B cell (primary cell): ENCODE measurements around the gene PSME1. TPM values are rescaled to one million over a fixed set of nuclear protein-coding genes. Genes with fewer than 3 reads are reported as not detected.

Source experiments
- ATAC-seq: fragments of 200-7000 bp; cut with Tn5 transposase; one replicate; pipeline ENCODE4 v1.10.0; 2021; ENCODE audit warnings: low read depth, mild to moderate bottlenecking, moderate number of reproducible peaks, moderate library complexity
- CTCF ChIA-PET: fragments of 350-600 bp; sonication (Branson Sonifier 250); formaldehyde crosslinking; loops from one replicate; lab custom pipeline; 2021; ENCODE audit warnings: antibody characterized with exemption, inconsistent platforms; lab: Charles Lee
- POLR2A ChIA-PET: fragments of 350-600 bp; sonication (Branson Sonifier 250); formaldehyde crosslinking; loops from one replicate; lab custom pipeline; 2021; ENCODE audit warnings: antibody characterized with exemption; lab: Charles Lee
- DNase-seq: peaks from one replicate; pipeline ENCODE4 v3.0.0; 2013
- H2AFZ ChIP-seq: 2 replicates; pipeline ENCODE4 v1.6.1; 2012; ENCODE audit warnings: mild to moderate bottlenecking, low read depth, low read length; ENCODE audit not compliant: insufficient read depth, poor library complexity, severe bottlenecking
- H3K27ac ChIP-seq, 2 donors: 1 replicate in 1 of 2; 2 replicates in 1 of 2; pipeline ENCODE4 v1.5.1; 2012 to 2013; ENCODE audit warnings: low read length in 2 of 2, mild to moderate bottlenecking in 2 of 2, moderate library complexity in 1 of 2
- H3K27me3 ChIP-seq, 4 experiments: fragments of 200-600 bp in 1 of 4; sonication (generic) in 1 of 4; replicated peaks in 1 of 4; 1 replicate in 2 of 4; 2 replicates in 2 of 4; pipeline versions ENCODE4 v1.6.1 to v1.7.0; 2013 to 2016; ENCODE audit warnings: low read length in 3 of 4, mild to moderate bottlenecking in 2 of 4, mixed read lengths in 1 of 4, moderate library complexity in 1 of 4; ENCODE audit not compliant: insufficient read depth in 4 of 4, control insufficient read depth in 3 of 4; ENCODE audit errors: control extremely low read depth in 1 of 4
- H3K36me3 ChIP-seq, 2 experiments: replicated peaks in 1 of 2; 1 replicate in 1 of 2; 2 replicates in 1 of 2; pipeline versions ENCODE4 v1.6.1 to v1.7.1; 2013; ENCODE audit warnings: low read length in 1 of 2; ENCODE audit not compliant: insufficient read depth in 2 of 2, control insufficient read depth in 1 of 2; ENCODE audit errors: control extremely low read depth in 1 of 2, extremely low read depth in 1 of 2
- H3K4me1 ChIP-seq, 2 donors: fragments of 200-600 bp in 1 of 2; sonication (generic) in 1 of 2; 1 replicate in 1 of 2; 2 replicates in 1 of 2; pipeline versions ENCODE4 v1.5.1 to v1.6.1; 2013 to 2017; ENCODE audit warnings: low read length in 2 of 2; ENCODE audit not compliant: control insufficient read depth in 2 of 2, insufficient read depth in 2 of 2
- H3K4me2 ChIP-seq: replicated peaks from 2 replicates; pipeline ENCODE3; 2012; ENCODE audit warnings: mild to moderate bottlenecking, low read depth, low read length; ENCODE audit not compliant: poor library complexity, severe bottlenecking
- H3K4me3 ChIP-seq, 5 experiments: fragments of 200-600 bp in 1 of 5; sonication (generic) in 1 of 5; 1 replicate in 3 of 5; 2 replicates in 2 of 5; pipeline versions ENCODE4 v1.5.1 to v1.7.0; 2011 to 2016; ENCODE audit warnings: low read length in 4 of 5, mild to moderate bottlenecking in 4 of 5, low read depth in 2 of 5, control low read depth in 1 of 5, moderate library complexity in 1 of 5; ENCODE audit not compliant: insufficient read depth in 1 of 5; ENCODE audit errors: control extremely low read depth in 1 of 5, extremely low read depth in 1 of 5
- H3K79me2 ChIP-seq: fragments of 200-600 bp; sonication (generic); one replicate; pipeline ENCODE4 v1.6.0; 2016; ENCODE audit warnings: low read length; ENCODE audit not compliant: control insufficient read depth, insufficient read depth
- H3K9ac ChIP-seq: fragments of 200-600 bp; sonication (generic); 2 replicates; pipeline ENCODE4 v1.6.1; 2017; ENCODE audit warnings: mild to moderate bottlenecking, low read length, moderate library complexity
- H3K9me3 ChIP-seq, 3 donors: one replicate each; pipeline versions ENCODE4 v1.6.1 to v1.7.1; 2013; ENCODE audit warnings: low read length in 2 of 3; ENCODE audit not compliant: control insufficient read depth in 2 of 3, insufficient read depth in 1 of 3; ENCODE audit errors: control extremely low read depth in 1 of 3
- H4K20me1 ChIP-seq: 2 replicates; pipeline ENCODE4 v1.6.0; 2012; ENCODE audit warnings: mild to moderate bottlenecking, low read length; ENCODE audit not compliant: insufficient read depth, control insufficient read depth, poor library complexity, severe bottlenecking
- H3K27ac Mint-ChIP-seq: one replicate; pipeline ENCODE4 v1.8.0; 2021; ENCODE audit warnings: mixed read lengths
- H3K27me3 Mint-ChIP-seq: one replicate; pipeline ENCODE4 v1.8.0; 2021; ENCODE audit warnings: mixed read lengths
- H3K4me1 Mint-ChIP-seq: one replicate; pipeline ENCODE4 v1.8.0; 2021; ENCODE audit warnings: mixed read lengths
- H3K4me3 Mint-ChIP-seq: one replicate; pipeline ENCODE4 v1.8.0; 2021; ENCODE audit warnings: mixed read lengths
- H3K9me3 Mint-ChIP-seq: one replicate; pipeline ENCODE4 v1.8.0; 2022; ENCODE audit warnings: mixed read lengths; ENCODE audit not compliant: insufficient read depth
- CTCF ChIP-seq: fragments of 200-600 bp; IDR thresholded peaks from one replicate; pipeline ENCODE4 v1.8.0; 2022; ENCODE audit warnings: antibody characterized with exemption, mild to moderate bottlenecking
- EZH2 ChIP-seq: IDR thresholded peaks from 2 replicates; pipeline ENCODE4 v1.6.1; 2012; ENCODE audit warnings: borderline replicate concordance, low read depth, mild to moderate bottlenecking, moderate library complexity, low read length; ENCODE audit not compliant: insufficient read depth, poor library complexity, severe bottlenecking
- WGBS: methylation state at CpG from one replicate; pipeline ENCODE4 v1.1.5; 2013; ENCODE audit warnings: missing lambda C conversion rate; ENCODE audit not compliant: insufficient coverage; 5-methylcytosine and 5-hydroxymethylcytosine counted together
- intact Hi-C: fragments of 100-400 bp; cut with micrococcal nuclease; formaldehyde crosslinking; loops from one replicate; pipeline ENCODE4 v1.10.0; 2022
- polyA plus RNA-seq: library from polyadenylated mRNA; depleted of rRNA; stranded (reverse); fragments of >200 nt; gene quantifications from 2 replicates; pipeline ENCODE4 v1.2.3, GENCODE V29; 2012
- total RNA-seq, 2 donors: library from RNA; stranded (reverse); fragments of 120-200 nt in 1 of 2; gene quantifications; 1 replicate in 1 of 2; 2 replicates in 1 of 2; pipeline versions ENCODE4 v1.2.3 to v1.2.4, GENCODE V29; 2013 to 2022

The PSME1 gene
- total and polyA plus RNA-seq, 2 donors (not counting 1 experiment from before 2014, with no cell fraction given): 237 to 257 TPM

DNA sequence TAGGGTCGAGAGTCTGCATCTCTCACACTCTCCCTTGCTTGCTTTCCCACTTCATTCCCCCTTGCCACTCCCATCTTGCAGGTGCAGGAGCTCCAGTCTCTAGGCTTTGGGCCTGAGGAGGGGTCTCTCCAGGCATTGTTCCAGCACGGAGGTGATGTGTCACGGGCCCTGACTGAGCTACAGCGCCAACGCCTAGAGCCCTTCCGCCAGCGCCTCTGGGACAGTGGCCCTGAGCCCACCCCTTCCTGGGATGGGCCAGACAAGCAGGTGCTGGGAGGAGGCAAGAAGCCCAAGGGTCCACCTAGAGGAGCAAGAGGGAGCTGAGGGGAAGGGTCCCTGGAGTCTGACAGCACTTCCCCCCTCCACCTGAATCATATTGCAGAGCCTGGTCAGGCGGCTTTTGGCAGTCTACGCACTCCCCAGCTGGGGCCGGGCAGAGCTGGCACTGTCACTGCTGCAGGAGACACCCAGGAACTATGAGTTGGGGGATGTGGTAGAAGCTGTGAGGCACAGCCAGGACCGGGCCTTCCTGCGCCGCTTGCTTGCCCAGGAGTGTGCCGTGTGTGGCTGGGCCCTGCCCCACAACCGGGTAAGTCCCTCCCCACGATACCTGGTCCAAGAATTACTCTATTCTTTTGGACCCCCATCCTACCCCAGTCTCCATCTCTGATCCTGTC, 15.5 kb downstream of the PSME1 start:
- Histone ChIP-seq H3K4me2 (no peak overlapping the region), H2AFZ (no peak overlapping the region), H3K36me3 (peaks cover 5 to 60% of the 10 kb centered on the region in 2 experiments), H3K79me2 (peaks cover 63% of the 10 kb centered on the region), H3K4me1 (peaks cover 9 to 18% of the 10 kb centered on the region in 2 donors), H4K20me1 (peaks cover 37% of the 10 kb centered on the region), H3K4me3 (no peak overlapping the region), H3K9ac (no peak overlapping the region), H3K27ac (no peak overlapping the region), H3K9me3 (no peaks in the 10 kb centered on the region), H3K27me3 (no peaks in the 10 kb centered on the region)
- Mint-ChIP-seq H3K4me1 (peaks cover 29% of the 10 kb centered on the region), H3K27me3 (no peaks in the 10 kb centered on the region), H3K9me3 (no peaks in the 10 kb centered on the region), H3K4me3 (no peak overlapping the region), H3K27ac (no peak overlapping the region)
- no peak for TF ChIP-seq EZH2
- TF ChIP-seq CTCF: no peak
- DNase-seq (no peak), ATAC-seq (no peak)
- POLR2A ChIA-PET: no interaction called here
- CTCF ChIA-PET: interaction anchor here (1.0 to 2.3 kb wide), 3 partner anchors 9 to 41 kb away, joined by 5 to 11 read pairs (median 6); partner anchors contain the start of genes EMC9 and IRF9
- intact Hi-C loops: no loop called here
- 96% methylated on average over 14 of the region's 16 CpGs for WGBS

- no peak overlapping the region for H2AFZ ChIP-seq
- H3K27ac Mint-ChIP-seq: no peak overlapping the region
- TF ChIP-seq CTCF: no peak
- TF ChIP-seq EZH2: no peak
- H3K27ac ChIP-seq: no peak overlapping the region
- 97% methylated on average over 9 of the region's 10 CpGs for WGBS
- H3K36me3 ChIP-seq: peaks cover 6 to 68% of the 10 kb centered on the region in 2 experiments
- ChIA-PET POLR2A (interaction anchor here (0.5 kb wide), 1 partner anchor 60 kb away, joined by 3 read pairs; no protein-coding TSS in a partner anchor), CTCF (interaction anchor here (0.6 to 2.1 kb wide), 4 partner anchors 9 to 152 kb away, joined by 3 to 6 read pairs (median 4); partner anchors contain the start of gene CIDEB)
- DNase-seq: no peak
- peaks cover 0 to 3% of the 10 kb centered on the region in 2 donors for H3K4me1 ChIP-seq
- H3K4me2 ChIP-seq: no peak overlapping the region
- H3K27me3 Mint-ChIP-seq: no peaks in the 10 kb centered on the region
- intact Hi-C loops: no loop called here
- H4K20me1 ChIP-seq: peaks cover 17% of the 10 kb centered on the region
- H3K9ac ChIP-seq: no peak overlapping the region
- ATAC-seq: no peak
- H3K9me3 Mint-ChIP-seq: no peaks in the 10 kb centered on the region
- peaks cover 4% of the 10 kb centered on the region for H3K4me1 Mint-ChIP-seq
- H3K9me3 ChIP-seq: no peaks in the 10 kb centered on the region
- H3K27me3 ChIP-seq: no peaks in the 10 kb centered on the region
- H3K79me2 ChIP-seq: peaks cover 38% of the 10 kb centered on the region
- H3K4me3 Mint-ChIP-seq: no peak overlapping the region
- no peak overlapping the region for H3K4me3 ChIP-seq
Measured at GRCh38 chr14:24155100-24155499, 19.1 kb downstream of the PSME1 start.
